Tibial artery (tissue), 4 donors: Measurements from ENCODE around the gene EMP2.

Experiments used
- DNase-seq, 2 donors: peaks; one replicate each; pipeline ENCODE4 v3.0.0-alpha.2; 2019
- H3K27ac ChIP-seq, 2 donors: fragments of 200-600 bp; sonication (generic) in 1 of 2; 1 replicate in 1 of 2; 2 replicates in 1 of 2; pipeline ENCODE4 v1.5.1; 2018 to 2019; ENCODE audit warnings: mild to moderate bottlenecking in 1 of 2
- H3K27me3 ChIP-seq, 2 donors: fragments of 200-600 bp; sonication (generic) in 1 of 2; one replicate each; pipeline versions ENCODE4 v1.5.1 to v1.6.0; 2016 to 2019
- H3K36me3 ChIP-seq, 3 donors: fragments of 200-600 bp; sonication (generic) in 2 of 3; one replicate each; pipeline ENCODE4 v1.5.1; 2016 to 2019; ENCODE audit warnings: mild to moderate bottlenecking in 2 of 3
- H3K4me1 ChIP-seq, 4 donors: fragments of 200-600 bp; sonication (generic) in 2 of 4; 1 replicate in 3 of 4; 2 replicates in 1 of 4; pipeline ENCODE4 v1.5.1; 2016 to 2019
- H3K4me3 ChIP-seq, 2 donors: fragments of 200-600 bp; sonication (generic) in 1 of 2; 1 replicate in 1 of 2; 2 replicates in 1 of 2; pipeline ENCODE4 v1.5.1; 2018 to 2019; ENCODE audit warnings: mild to moderate bottlenecking in 2 of 2
- H3K9me3 ChIP-seq, 3 donors: fragments of 200-600 bp; sonication (generic) in 1 of 3; one replicate each; pipeline ENCODE4 v1.5.1; 2016 to 2019
- intact Hi-C: fragments of 100-400 bp; cut with DNase I; formaldehyde crosslinking; loops from one replicate; pipeline ENCODE4 v1.15.0; 2023; ENCODE audit warnings: low total_unique reads
- TF ChIP-seq, protein P1 (sequence below), 2 experiments: fragments of 200-600 bp in 1 of 2; fragments of 450-650 bp in 1 of 2; IDR thresholded peaks; one replicate each; pipeline ENCODE4 v1.5.1; 2017 to 2019; ENCODE audit warnings: antibody characterized with exemption in 2 of 2, mild to moderate bottlenecking in 1 of 2, moderate library complexity in 1 of 2

The EMP2 gene

DNA sequence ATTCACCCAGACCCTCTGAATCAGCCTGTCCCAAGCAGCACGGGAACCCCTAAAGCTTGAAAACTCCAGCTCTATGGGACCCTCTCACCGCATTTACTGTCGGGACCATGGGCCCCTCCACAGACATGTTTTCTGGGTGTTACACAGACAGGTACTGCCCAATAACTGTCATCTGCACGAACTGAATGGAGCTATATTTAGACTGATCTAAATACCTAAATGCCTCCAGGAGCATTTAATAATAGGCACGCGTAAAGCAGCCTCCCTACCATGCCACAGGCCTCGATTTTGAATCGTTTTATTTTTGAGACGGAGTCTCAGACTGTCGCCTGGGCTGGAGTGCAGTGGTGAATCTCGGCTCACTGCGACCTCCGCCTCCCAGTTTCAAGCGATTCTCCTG, 49.7 kb downstream of the EMP2 start:
- intact Hi-C loops: no loop called here
- H3K36me3 ChIP-seq: peaks cover 47 to 100% (median 69%) of the 10 kb centered on the region in 3 donors
- no peaks in the 10 kb centered on the region for H3K9me3 ChIP-seq
- H3K27ac ChIP-seq: no peak overlapping the region
- TF ChIP-seq, protein P1, sequence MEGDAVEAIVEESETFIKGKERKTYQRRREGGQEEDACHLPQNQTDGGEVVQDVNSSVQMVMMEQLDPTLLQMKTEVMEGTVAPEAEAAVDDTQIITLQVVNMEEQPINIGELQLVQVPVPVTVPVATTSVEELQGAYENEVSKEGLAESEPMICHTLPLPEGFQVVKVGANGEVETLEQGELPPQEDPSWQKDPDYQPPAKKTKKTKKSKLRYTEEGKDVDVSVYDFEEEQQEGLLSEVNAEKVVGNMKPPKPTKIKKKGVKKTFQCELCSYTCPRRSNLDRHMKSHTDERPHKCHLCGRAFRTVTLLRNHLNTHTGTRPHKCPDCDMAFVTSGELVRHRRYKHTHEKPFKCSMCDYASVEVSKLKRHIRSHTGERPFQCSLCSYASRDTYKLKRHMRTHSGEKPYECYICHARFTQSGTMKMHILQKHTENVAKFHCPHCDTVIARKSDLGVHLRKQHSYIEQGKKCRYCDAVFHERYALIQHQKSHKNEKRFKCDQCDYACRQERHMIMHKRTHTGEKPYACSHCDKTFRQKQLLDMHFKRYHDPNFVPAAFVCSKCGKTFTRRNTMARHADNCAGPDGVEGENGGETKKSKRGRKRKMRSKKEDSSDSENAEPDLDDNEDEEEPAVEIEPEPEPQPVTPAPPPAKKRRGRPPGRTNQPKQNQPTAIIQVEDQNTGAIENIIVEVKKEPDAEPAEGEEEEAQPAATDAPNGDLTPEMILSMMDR (IDR thresholded peaks at IDR 0.05): no peak
- DNase-seq: no peak
- no peak overlapping the region for H3K4me3 ChIP-seq
- H3K27me3 ChIP-seq: no peaks in the 10 kb centered on the region
- no peaks in the 10 kb centered on the region for H3K4me1 ChIP-seq

DNA sequence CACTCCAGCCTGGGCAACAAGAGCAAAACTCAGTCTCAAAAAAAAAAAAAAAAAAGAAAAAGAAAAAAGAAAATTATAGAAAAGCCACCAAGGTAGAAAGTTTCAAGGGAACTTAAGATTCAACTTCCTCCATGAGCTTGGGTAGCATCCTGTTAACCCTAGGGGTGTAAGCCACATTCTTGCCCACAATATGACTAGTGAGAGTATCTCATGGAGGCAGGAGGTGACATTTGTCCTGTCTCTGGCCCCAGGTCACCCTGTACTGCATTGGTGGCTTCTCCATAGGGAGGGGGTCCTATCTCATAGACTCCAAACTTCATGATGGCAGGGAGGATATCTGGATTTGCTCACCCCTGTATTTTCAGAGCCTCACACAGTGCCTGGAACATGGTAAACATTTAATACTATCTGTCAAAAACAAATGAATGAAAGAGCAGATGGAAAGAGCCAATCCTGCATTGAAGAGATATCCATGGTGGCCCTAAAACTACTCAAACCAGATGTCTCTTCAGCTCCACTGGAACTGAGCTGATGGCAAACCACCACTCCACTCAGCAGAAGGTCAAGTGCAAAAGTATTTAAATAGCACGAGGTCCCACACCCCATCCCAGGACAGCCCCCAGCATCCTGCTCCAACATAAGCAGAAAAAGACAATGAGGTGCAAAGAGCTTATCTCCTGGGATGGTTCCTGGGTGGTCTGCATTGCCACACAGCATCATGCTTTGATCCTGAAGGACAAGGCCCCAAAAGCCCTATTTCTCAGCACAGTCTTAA, 50.3 kb downstream of the EMP2 start:
- Histone ChIP-seq H3K27me3 (no peaks in the 10 kb centered on the region), H3K4me1 (no peaks in the 10 kb centered on the region), H3K27ac (no peak overlapping the region), H3K36me3 (peaks cover 45 to 100% (median 69%) of the 10 kb centered on the region in 3 donors), H3K4me3 (no peak overlapping the region), H3K9me3 (no peaks in the 10 kb centered on the region)
- TF ChIP-seq, protein P1 (IDR thresholded peaks at IDR 0.05): no peak
- intact Hi-C loops: loop anchor here (10.0 kb wide), 1 partner anchor 305 kb away; no protein-coding TSS in a partner anchor
- no peak for DNase-seq

DNA sequence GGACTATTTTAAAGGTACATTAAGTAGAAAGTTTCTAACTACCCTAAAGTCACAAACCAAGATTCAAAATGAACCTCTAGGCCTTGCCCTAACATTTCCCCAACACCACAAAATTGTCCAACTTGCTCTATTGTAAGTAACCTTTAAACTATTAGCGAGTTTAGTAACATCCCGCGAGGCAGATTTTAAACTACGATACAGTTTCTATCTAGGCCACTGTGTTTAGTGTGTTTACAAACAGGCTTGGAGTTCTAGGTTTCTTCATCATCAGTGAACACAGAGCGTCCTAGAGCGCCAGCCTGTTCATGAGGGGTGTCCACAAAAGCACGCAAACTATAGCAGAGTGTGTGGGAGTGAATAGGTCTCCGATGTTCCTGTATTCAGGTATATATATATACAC, 51.8 kb downstream of the EMP2 start:
- Histone ChIP-seq H3K36me3 (peaks cover 40 to 99% (median 66%) of the 10 kb centered on the region in 3 donors), H3K4me1 (no peaks in the 10 kb centered on the region), H3K27ac (no peak overlapping the region), H3K27me3 (no peaks in the 10 kb centered on the region), H3K4me3 (no peak overlapping the region), H3K9me3 (no peaks in the 10 kb centered on the region)
- TF ChIP-seq, protein P1 (IDR thresholded peaks at IDR 0.05): no peak
- intact Hi-C loops: loop anchor here (10.0 kb wide), 1 partner anchor 306 kb away; no protein-coding TSS in a partner anchor
- DNase-seq: no peak

DNA sequence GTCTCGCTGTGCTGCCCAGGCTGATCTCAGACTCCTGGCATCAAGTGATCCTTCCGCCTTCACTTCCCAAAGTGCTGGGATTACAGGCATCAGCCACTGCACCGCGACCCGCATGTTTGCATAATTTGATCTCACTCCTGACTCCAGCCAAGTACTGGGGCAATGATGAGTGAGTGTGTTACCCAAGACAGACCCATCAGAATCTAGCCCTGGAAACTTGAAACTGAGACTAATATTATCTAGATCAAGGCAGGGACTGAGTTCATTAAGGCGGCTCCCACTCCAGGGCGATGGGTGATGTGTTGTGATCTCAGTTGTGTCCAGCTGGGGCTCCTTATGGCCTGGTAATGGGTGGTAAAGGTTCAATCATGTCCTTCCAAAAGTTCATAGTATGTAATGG, 53.4 kb downstream of the EMP2 start:
- Histone ChIP-seq H3K4me1 (peaks cover 0 to under 1% (median 0%) of the 10 kb centered on the region in 4 donors), H3K36me3 (peaks cover 27 to 90% (median 53%) of the 10 kb centered on the region in 3 donors), H3K9me3 (no peaks in the 10 kb centered on the region), H3K27me3 (no peaks in the 10 kb centered on the region), H3K4me3 (no peak overlapping the region), H3K27ac (no peak overlapping the region)
- TF ChIP-seq, protein P1 (IDR thresholded peaks at IDR 0.05): no peak
- no peak for DNase-seq
- intact Hi-C loops: loop anchor here (10.0 kb wide), 1 partner anchor 308 kb away; no protein-coding TSS in a partner anchor

DNA sequence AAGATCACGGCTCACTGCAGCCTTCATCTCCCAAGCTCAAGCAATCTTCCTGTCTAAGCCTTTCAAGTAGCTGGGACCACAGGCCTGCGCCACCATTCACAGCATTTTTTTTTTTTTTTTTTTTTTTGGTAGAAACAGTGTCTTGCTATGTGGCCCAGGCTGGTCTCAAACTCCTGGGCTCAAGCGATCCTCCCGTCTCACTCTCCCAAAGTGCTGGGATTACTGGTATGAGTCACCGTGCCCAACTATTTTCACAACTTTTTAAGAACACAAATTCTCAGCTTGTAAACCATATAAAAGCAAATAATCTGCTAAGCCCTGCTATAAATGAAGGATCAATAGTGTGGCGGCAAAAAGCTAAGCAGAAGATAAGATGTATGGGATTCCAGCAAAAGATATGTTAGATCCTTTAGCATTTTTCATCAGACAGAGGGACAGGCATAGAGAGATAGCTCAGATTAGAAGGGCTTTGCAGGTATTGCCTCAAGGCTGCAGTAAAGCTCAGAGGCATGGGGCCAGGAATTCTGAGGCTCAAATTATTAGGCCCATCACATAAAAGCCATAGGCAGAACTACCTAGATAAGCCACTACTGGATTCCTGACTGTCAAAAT, 55.1 kb downstream of the EMP2 start:
- Histone ChIP-seq H3K36me3 (peaks cover 17 to 74% (median 47%) of the 10 kb centered on the region in 3 donors), H3K4me3 (no peak overlapping the region), H3K27me3 (no peaks in the 10 kb centered on the region), H3K4me1 (peaks cover 0 to 3% (median 0%) of the 10 kb centered on the region in 4 donors), H3K9me3 (no peaks in the 10 kb centered on the region), H3K27ac (no peak overlapping the region)
- DNase-seq: no peak
- TF ChIP-seq, protein P1 (IDR thresholded peaks at IDR 0.05): no peak
- intact Hi-C loops: loop anchor here (10.0 kb wide), 1 partner anchor 309 kb away; no protein-coding TSS in a partner anchor
